ENCODE measurements around the gene UMPS. TPM values are rescaled to one million over a fixed set of nuclear protein-coding genes. Genes with fewer than 3 reads are reported as not detected.

Gene UMPS
- total RNA-seq, 1 donor from 2014 or later = 51.6 TPM

GRCh38 chr3:124765197-124765840 lies 35.1 kb downstream of the UMPS start:
- no peaks in the 10 kb centered on the region for H3K27me3 Mint-ChIP-seq
- no peak for DNase-seq (ENCODE audit: extremely low spot score, unreplicated experiment)
- H3K4me1 Mint-ChIP-seq (ENCODE audit: unreplicated experiment) = peaks cover 45% of the 10 kb centered on the region
- H3K4me3 Mint-ChIP-seq = no peak overlapping the region
- H3K27ac Mint-ChIP-seq = peak overlapping the region; percentile 43
- peaks cover 29% of the 10 kb centered on the region for H3K36me3 Mint-ChIP-seq
- no peak for TF ChIP-seq CTCF (conservative IDR thresholded peaks at IDR 0.05)
- H3K9me3 Mint-ChIP-seq = no peaks in the 10 kb centered on the region

- Mint-ChIP-seq H3K4me3 (no peak overlapping the region), H3K4me1 (ENCODE audit: unreplicated experiment) (peaks cover 45% of the 10 kb centered on the region), H3K36me3 (peaks cover 33% of the 10 kb centered on the region)
Observed at GRCh38 chr3:124766113-124767095, 36.2 kb downstream of the UMPS start.

GRCh38 chr3:124767264-124767663 lies 37.0 kb downstream of the UMPS start:
- no peak for TF ChIP-seq CTCF (conservative IDR thresholded peaks at IDR 0.05)
- H3K4me3 Mint-ChIP-seq = no peak overlapping the region
- no peak overlapping the region for H3K27ac Mint-ChIP-seq
- H3K4me1 Mint-ChIP-seq (ENCODE audit: unreplicated experiment) = peaks cover 42% of the 10 kb centered on the region
- H3K36me3 Mint-ChIP-seq = peaks cover 29% of the 10 kb centered on the region
- DNase-seq (ENCODE audit: extremely low spot score, unreplicated experiment) = no peak
- H3K27me3 Mint-ChIP-seq = no peaks in the 10 kb centered on the region
- no peaks in the 10 kb centered on the region for H3K9me3 Mint-ChIP-seq

More at GRCh38 chr3:124766113-124767095, 36.2 kb downstream of the UMPS start:
- no peaks in the 10 kb centered on the region for H3K27me3 Mint-ChIP-seq
- no peak for TF ChIP-seq CTCF (conservative IDR thresholded peaks at IDR 0.05)
- H3K9me3 Mint-ChIP-seq = no peaks in the 10 kb centered on the region
- no peak overlapping the region for H3K27ac Mint-ChIP-seq
- no peak for DNase-seq (ENCODE audit: extremely low spot score, unreplicated experiment)

- Mint-ChIP-seq H3K27me3 (no peaks in the 10 kb centered on the region), H3K9me3 (no peaks in the 10 kb centered on the region), H3K27ac (no peak overlapping the region), H3K4me1 (ENCODE audit: unreplicated experiment) (peaks cover 42% of the 10 kb centered on the region), H3K36me3 (peaks cover 28% of the 10 kb centered on the region), H3K4me3 (no peak overlapping the region)
- TF ChIP-seq CTCF (conservative IDR thresholded peaks at IDR 0.05) = no peak
- no peak for DNase-seq (ENCODE audit: extremely low spot score, unreplicated experiment)
Observed at GRCh38 chr3:124767691-124768090, 37.4 kb downstream of the UMPS start.

- no peaks in the 10 kb centered on the region for H3K9me3 Mint-ChIP-seq
- no peak overlapping the region for H3K27ac Mint-ChIP-seq
- peak; percentile 40 for TF ChIP-seq CTCF (conservative IDR thresholded peaks at IDR 0.05)
- no peak overlapping the region for H3K4me3 Mint-ChIP-seq
- H3K4me1 Mint-ChIP-seq (ENCODE audit: unreplicated experiment) = peaks cover 41% of the 10 kb centered on the region
- H3K36me3 Mint-ChIP-seq = peaks cover 27% of the 10 kb centered on the region
- no peaks in the 10 kb centered on the region for H3K27me3 Mint-ChIP-seq
- DNase-seq (ENCODE audit: extremely low spot score, unreplicated experiment) = no peak
Observed at GRCh38 chr3:124768812-124769211, 38.6 kb downstream of the UMPS start.
